Measurements from ENCODE around the gene CASP7.

DNA sequence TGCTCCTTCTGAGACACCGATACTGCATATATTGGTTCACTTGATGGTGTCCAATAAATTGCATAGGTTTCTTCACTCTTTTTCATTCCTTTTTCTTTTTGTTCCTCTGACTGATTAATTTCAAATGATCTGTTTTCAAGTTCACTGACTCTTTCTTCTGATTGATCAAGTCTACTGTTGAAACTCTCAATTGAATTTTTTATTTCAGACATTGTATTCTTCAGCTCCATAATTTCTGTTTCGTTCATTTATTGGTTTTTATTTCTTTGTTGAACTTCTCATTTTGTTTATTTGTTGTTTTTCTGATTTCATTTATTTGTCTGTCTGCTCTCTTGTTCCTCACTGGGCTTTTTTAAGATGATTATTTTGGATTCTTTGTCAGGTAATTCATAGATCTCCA is 13.6 kb downstream of the CASP7 start:
- TF ChIP-seq CTCF (IDR thresholded peaks at IDR 0.05) (no peak), POLR2A (IDR thresholded peaks at IDR 0.05) (no peak)
